Mesenteric fat pad (tissue), 1 donor: ENCODE data around the gene CXCL14. TPM values are rescaled to one million over a fixed set of nuclear protein-coding genes. Genes with fewer than 3 reads are reported as not detected.

Source experiments
- DNase-seq: peaks from one replicate; pipeline ENCODE4 v3.0.0-alpha.2; 2020; ENCODE audit warnings: low spot score
- total RNA-seq: library from RNA; stranded (reverse); fragmentation: NEBNext Ultra II Directional; extraction: Animal tissue kit (Norgen Biotek cat#: 25700); gene quantifications from one replicate; pipeline ENCODE4 v1.2.1, GENCODE V29; 2021
- donor health status: DM: yes; HTN: yes; CAD: no.

The CXCL14 gene
- total RNA-seq, 1 donor from 2014 or later, result 26.6 TPM

DNA sequence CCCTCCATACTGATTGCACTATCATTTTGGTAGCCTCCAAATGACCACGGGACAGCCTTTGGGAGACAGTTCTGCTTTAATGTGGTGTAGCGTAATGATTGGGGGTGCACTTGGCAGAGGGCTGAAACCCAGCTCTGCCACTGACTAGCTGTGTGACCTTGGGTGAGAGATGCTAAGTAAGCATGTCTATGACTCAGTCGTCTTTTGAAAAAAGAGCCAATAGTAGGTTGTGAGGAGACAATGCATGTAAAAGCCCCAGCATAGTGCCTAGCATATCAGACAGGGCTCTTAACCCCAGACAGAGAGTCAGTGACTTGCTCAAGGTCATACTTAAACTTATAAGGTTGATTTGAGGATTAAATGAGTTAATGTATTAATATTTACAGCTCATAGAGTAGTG is 18.0 kb upstream of the CXCL14 start:
- no peak for DNase-seq

DNA sequence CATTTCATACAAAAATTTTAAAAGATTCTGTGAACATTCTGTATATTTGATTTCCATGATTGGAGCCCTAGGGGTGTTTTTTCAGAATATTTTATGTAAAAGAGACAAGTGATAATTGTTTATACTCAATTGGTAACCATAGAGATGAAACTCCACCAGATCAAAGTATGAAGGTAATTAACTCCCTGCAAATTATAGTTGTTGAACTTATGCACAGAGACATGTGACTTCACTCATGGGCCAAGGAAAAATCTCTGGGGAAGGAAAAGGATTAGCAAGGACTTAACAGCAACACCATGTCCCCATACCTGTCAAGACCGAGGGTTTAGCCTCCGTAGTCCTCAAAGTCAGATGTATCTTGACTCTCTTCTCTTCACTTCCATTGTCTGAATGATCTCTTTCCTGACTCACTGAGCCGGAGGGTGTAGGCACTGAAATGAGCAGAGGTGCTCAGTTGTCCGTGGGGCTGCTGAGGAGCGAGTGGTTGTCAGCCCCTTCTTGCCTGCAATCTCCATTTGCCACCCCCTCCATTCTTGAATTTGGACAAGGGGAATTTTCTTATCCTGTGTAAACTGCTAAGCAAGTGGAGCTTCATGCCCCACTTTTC is 17.5 kb upstream of the CXCL14 start:
- DNase-seq, result no peak

DNA sequence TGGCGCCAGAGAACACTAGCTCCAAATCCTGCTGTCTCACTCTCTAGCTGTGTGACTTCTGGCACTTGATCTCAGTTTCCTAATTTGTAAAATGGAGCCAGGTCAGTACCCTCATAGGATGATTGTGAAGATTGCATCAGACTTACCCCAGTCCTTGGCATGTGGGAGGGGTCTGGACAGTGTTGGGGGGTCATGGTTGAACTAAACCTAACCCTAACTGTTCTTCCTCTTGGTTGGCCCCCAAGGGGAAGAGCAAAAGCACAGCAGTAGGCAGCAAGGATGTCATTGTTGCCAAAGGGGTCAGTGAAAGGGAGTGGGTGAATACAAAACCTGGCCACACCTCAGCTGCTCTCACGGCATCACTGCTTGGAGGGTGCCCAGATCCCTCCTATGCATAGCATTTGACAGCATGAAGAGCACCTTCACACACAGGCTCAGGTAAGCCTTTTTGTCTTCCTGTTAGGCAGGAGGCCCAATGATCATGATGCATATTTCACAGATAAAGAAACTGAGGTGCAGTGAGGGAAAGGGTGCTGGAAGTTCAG is 15.7 kb upstream of the CXCL14 start:
- DNase-seq, result peak; percentile 26

DNA sequence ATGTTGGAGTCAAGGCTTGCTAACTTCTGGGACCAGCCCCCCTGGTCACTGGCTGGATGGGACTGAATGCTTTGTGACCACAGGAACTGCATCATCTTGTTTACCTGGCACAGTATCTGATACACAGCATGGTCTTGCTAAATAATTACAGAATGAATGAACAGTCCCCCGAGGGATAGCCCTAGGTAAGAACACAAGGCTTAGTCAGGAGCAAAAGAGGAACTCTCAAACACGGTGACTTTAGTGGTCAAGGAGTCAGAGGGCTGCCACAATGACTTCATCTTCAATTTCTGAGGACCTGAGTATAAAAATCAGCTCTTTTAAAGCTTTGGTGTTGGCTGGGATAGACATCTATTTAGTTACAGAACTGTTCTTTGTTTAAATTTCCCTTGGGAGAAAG is 15.1 kb upstream of the CXCL14 start:
- DNase-seq, result no peak

DNA sequence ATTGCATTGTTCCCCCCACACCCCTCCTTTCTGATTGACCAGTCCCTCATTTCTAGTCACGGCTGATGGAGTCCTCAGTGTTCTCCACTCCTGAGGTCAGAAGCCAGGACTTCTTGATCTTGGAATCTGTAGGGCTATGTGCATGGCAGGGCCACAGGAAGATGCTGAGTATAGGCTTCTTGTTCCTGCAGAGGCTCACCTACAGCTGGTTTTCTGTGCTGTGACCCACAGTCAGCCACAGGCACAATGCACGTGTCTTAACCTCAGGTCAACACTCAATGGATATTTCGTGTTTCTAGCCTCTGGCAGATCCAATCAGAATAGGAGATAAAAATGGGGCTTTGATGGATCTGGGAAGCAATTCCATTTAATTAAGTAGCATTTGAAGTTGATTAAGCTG is 14.3 kb upstream of the CXCL14 start:
- peak; percentile 65 for DNase-seq

DNA sequence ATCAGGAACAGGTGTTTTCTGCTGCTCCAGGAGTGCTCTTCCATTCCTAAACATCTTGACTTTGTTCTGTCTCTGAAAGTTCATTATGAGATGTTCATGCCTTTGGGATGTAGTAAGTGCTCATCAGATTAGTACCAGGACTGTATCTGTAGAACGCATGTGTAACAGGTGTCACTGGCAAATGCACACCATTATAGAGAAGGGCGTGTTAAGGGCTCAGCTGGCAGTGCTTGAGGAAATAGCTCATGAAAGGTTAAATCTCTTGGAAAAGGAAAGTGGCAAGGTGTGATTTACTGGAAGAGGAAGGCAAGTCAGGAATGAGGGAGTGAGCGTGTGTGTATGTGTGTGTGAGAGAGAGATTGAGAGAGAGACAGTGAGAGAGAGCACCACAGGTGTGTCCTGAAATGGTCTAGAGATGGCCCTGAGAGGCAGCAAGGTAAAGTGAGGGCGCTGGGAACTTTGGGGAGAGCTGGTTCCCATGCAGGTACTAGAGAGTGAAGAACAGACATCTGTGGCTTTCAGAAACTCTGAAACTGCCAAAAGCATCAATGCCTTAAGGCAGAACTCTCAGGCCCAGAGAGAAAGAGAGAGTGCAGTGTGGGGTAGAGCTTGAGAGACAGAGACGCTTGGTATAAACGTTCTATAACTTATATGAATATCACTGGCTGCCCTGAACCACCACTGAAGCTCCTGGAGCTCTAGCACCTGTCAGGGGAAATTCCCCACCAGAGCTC is 13.7 kb upstream of the CXCL14 start:
- DNase-seq, result no peak

DNA sequence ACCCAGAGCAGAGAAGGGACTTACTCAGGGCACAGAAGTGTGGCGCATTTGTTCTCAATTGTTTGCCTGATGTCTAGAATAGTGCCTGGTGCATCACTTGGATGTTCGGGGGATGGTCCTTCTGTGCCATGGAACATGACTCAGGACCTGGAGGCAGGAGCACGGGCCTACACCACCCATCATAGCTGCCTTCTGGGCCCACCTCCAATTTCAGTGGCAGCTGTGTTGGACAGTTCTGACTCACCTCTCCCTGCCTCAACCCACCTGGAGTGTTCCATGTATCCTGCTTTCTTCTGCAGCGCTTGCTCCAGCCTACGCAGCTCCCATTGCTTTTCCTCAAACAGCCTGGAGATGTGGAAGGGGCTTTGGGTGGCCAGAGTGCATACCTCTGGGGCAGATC is 12.5 kb upstream of the CXCL14 start:
- peak; percentile 49 for DNase-seq

DNA sequence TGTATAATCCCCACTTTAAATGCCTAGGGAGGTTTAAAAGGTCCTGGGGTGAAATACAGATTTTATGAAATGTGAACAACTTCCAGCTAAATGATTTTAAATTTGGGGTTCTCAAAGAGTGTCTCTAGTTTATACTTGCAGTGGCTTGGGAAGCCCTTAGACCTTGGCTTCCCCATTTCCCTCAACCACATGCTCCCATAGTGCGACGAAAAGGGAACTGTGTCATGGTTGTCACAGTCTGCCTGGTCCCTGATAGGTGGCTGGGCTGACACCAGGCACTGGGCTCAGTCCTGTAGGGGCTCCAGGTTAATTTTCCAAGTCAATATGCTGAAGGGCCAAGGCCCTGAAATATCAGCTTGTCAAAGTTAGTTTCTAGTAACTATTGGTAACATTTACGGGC is 10.4 kb upstream of the CXCL14 start:
- peak; percentile 39 for DNase-seq

DNA sequence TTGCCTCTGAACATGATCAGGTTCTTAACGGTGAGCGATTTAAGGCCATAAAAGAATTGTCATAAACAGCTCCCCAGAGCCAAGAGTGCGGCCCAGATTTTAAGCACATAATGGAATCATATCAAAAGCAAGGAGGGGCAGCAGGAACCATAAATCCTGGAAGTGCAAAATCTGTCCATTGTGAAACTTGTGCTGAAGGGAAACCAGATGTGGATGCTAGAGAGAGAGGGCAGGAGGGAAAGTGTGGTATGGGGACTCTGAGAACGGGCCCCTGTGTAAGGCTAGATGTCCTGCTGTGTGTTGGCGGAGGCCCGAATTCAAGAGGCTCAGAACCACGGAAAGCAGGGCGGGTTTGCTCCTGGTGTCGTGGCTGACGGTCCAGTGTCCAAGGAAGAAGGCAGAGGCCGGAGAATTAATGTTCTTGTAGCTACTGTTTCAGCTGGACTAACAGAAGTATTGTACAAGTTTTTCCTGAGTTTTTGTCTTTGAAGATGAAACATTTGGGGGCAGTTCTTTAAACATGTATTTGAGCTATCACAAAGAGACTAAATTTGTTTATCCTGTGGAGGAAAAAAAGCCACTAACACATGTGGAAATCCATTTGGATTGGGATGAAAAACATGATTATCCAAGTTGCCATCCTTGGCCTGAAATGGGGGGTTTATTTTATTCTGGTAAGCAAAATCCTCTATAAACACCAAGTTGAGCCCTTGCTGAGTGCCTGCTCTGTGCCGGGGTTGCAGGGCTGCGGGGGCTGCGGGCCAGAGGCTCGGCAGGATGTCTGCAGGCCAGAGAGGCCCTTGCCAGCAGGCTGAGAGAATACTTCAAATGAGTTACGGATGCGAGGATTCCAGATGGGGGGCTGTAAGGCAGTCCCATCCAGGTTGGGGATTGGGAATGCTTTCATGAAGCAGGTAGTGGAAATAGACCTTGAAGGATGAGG is 9.2 kb upstream of the CXCL14 start:
- peak; percentile 78 for DNase-seq

DNA sequence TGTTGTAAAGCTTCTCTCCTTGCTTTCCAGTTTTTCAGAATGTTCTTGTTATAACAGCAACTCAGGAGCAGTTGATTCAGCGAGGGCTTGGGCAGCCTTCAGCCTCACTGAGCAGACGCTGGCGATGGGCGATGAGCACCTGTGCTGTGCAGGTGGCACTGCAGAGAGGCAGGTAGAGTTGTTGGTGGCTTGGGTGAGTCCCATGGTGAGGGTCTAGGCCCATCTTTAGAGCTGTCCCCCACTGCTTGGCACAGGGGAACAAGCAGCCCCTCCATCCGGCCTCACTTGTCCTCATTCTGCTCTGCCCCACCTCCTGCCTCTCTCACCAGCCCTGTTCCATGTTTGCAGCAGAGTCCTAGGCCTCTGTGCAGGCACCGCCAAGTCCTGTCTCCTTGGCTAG is 6.1 kb upstream of the CXCL14 start:
- no peak for DNase-seq

DNA sequence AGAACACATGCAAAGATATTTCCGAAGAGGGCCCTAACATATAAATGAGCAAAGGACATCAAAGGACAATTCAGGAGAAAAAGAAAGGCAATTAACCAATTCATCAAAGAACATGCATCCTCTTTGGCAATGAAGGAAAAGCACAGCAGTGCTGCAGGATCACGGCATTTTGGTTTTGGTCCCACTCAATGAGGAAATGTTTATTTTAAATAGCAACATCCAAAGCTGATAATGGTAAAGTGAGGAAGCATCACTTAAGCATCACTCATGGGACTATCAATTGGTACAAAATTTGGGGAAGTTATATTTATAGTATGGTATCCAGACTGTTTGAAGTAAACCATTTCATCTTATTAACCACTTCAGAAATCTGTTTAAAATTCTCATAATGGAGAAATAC is 5.5 kb upstream of the CXCL14 start:
- no peak for DNase-seq

DNA sequence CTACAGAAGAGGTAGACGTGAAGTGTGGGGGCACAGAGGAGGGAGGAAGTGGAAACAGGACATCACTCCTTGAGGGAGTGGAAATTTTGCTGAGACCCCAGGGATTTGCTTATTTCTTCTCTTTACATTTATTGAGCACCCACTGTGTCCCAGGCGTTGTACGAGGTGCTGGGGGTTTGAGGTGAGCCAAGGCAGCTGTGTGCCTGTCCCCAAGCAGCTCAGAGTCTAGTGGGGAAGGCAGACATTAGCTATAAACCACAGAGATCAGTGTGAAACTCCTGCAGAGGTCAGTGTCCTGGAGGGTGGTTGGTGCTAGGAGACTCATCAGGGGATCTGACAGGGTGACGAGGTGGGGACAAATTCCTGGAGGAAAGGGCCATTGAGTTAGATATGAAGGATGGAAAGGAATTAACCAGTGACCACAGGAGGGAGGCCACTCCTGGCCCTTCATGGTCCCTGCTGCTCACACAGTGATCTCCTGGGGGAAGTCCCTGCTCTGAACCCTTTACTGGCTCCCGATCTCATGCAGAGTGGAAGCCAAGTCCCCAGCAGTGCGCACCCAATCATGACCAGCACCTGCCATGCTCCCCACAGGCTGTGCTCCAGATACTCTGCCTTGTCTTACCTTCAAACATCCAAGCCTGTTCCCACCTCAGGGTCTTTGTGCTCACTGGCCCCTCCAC is 3.4 kb upstream of the CXCL14 start:
- DNase-seq, result no peak

DNA sequence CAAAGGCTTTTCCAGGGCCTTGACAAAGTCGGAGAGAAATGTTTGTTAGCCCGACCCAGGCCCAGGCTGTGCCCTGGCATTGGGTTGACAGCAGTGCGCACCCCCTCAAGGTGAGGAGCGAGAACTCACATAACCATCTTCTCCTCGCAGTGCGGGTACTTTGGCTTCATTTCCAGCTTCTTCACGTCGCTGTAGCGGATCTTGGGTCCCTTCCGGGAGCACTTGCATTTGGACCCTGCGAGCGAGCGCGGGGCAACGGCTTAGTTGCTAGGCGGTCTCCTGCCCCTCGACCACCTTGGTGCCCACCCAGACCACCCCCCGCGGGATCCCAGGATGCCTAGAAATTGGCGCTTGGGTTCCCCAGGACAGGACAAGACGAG is 496 bp downstream of the CXCL14 start:
- DNase-seq, result no peak

DNA sequence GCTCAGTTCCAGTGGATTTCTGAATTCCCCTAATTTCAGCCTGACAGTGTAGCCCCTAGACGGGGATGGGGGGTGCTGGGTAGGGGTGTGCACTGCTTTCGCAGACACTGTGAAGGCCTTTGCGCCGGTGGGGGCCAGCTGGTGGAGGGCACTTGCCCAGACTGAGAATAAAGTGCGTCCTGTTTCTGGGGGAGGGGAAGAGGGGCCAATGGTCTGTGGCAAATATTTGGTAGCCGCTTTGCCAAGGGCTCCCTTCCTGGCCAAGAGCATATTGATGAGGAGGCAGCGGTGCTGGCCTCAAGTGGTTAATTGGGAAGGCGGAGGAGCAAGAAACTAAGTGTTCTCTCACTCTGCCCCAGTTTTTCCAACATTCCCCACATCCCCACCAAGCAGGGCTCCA is 1.4 kb downstream of the CXCL14 start:
- no peak for DNase-seq

DNA sequence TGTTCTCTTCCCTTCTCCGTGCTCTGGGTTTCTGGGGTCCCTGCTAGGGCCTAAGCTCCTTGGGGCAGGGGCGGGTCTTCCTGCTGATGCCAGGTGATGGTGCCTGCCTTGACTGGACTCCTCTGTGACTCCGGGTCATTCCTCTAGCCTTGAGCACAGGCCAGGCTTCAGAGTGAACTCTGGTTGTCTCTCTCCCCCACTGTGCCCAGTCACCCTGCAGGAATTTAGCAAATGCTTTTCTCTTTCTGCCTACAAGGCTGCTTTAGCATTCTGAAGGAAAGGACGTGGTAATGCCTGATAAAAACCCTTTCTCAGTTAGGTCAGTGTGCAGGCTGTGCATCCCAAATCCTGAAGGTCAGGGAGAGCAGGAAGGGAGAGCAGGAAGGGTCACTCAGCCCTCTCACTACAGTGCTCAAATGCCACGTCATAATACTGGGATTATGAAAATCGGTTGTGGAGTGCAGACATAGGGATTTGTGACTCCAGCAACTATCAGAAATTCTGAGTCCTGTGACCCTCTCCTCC is 2.7 kb downstream of the CXCL14 start:
- no peak for DNase-seq

DNA sequence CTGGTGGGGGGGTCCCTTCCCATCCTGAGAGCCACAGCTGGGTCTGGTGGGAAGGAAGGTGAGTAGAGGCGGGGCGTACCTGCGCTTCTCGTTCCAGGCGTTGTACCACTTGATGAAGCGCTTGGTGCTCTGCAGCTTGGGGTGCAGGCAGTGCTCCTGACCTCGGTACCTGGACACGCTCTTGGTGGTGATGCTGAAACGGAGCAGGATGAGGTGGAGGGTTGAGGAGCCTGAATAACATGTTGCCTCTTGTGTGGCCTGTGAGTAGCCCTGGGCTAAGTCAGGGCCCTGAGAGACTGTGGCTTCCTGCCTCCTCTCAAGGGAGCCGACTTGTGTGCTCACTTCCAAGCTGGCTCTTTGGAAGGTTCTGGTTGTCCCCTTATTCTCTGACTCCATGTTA is 4.3 kb downstream of the CXCL14 start:
- DNase-seq, result no peak

DNA sequence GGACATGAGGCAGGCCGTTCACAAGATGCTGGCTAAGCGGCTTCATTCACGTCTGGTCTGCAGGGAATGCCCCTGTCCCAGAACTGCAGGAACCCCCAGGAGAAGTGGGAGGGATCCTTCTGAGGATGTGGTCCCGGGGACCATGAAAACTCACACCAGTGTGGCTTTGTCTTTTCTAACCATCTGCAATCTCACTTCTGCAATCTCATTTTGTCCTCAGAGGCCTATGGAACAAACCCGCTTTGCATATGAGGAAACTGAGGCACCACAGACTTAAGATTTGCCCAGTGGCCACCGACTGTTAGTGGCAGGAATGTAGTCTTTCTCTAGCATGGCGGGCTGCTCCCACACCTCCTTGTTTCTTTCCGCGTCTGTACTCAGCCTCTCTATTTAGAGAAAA is 6.9 kb downstream of the CXCL14 start:
- DNase-seq, result no peak

DNA sequence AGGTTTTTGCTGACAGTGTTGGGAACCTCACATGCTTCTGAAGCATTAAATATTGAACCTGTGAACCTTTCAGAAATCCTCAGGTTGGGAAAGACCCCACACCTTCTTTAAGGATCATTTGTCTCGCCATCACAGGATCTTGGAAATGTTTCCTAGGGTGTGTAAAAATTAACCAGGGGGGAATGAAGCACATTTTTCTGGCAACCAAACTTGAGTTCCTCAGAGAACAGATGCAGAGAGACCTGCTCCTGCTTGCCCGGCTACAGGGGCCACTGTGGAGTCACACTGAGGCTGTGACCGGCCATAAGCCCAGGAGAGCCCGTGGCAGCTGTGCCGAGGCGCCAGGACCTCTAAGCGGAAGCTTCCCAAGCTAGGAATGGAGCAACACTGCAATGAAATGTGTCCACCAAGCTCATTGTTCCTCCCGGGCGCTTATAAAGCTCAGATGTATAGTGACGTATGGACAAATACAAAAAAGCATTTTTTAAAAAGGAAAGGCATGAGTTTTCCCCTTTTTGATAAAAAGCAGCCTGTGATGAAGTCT is 7.7 kb downstream of the CXCL14 start:
- no peak for DNase-seq

DNA sequence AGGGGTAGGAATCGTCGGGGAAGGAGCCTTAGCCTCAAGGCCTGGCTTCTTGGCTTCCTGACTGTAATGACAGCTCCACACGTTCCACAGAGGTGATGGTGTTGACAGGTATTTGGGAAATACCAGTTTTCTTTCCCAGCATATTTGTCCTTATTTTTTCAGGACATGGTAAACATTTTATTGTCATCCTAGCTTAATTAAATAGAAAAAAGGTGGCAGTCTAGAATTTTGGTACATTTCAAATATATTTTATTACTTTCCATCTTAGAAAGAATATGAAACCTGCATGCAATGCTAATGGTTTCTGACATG is 8.4 kb downstream of the CXCL14 start:
- no peak for DNase-seq

DNA sequence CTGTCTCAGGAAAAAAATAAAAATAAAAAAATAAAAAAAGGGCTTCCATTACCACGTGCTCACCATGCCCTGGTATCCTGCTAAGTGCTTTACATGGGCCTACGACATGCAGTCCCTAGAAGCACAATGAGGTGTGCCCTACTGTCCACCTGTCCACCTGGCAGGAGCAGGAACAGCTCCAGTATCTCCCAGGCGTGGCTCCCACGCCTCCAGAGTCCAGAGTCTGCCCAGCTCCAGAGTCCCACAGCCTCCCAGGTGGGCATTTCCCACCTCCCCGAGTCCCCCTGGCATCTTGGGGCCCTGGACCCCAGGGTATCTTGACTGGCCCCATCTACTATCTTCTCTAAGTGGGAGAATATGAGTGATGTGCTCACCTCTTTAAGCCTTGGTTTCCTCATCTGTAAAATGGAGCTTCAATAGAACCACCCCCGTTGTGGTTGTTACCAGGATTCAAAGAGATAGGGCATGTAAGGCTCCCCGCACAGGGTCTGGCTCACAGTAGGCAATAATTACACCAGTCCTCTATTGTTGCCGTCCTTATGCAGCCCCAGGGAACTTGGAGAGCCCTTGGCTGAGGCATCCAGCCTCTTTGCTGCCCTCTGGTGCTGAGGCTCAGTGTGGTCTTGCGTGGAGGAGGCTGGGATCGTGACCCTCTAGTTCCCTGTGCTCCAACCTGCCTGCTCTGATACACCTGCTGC is 8.9 kb downstream of the CXCL14 start:
- DNase-seq, result no peak
